Colon (tissue), 2 donors: ENCODE results near the gene VPS13D.

Source experiments
- FAIRE-seq: peaks from 2 replicates; lab custom pipeline; 2012; peaks lifted over from hg19 to GRCh38; lab: Jason Lieb, UNC
- donor health status: control.
- donor health status: control.

Gene VPS13D

GRCh38 chr1:12405325-12406210, 175.7 kb downstream of the VPS13D start:
- no peak for FAIRE-seq

- no peak for FAIRE-seq
Measured at GRCh38 chr1:12406211-12407021, 176.6 kb downstream of the VPS13D start.

- no peak for FAIRE-seq
Measured at GRCh38 chr1:12407050-12407961, 177.5 kb downstream of the VPS13D start.

- no peak for FAIRE-seq
Measured at GRCh38 chr1:12407962-12408454, 178.2 kb downstream of the VPS13D start.

- no peak for FAIRE-seq
Measured at GRCh38 chr1:12408662-12409061, 178.8 kb downstream of the VPS13D start.

GRCh38 chr1:12409681-12410080, 179.9 kb downstream of the VPS13D start:
- FAIRE-seq, result no peak

- no peak for FAIRE-seq
Measured at GRCh38 chr1:12410351-12410750, 180.5 kb downstream of the VPS13D start.

GRCh38 chr1:12411098-12411497, 181.3 kb downstream of the VPS13D start:
- no peak for FAIRE-seq

- FAIRE-seq, result no peak
Measured at GRCh38 chr1:12411747-12412146, 181.9 kb downstream of the VPS13D start.

- no peak for FAIRE-seq
Measured at GRCh38 chr1:12412439-12412838, 182.6 kb downstream of the VPS13D start.

GRCh38 chr1:12413664-12414410, 184.0 kb downstream of the VPS13D start:
- no peak for FAIRE-seq

GRCh38 chr1:12414444-12415018, 184.7 kb downstream of the VPS13D start:
- FAIRE-seq, result no peak

GRCh38 chr1:12415038-12415466, 185.2 kb downstream of the VPS13D start:
- no peak for FAIRE-seq

- no peak for FAIRE-seq
Measured at GRCh38 chr1:12416101-12416500, 186.3 kb downstream of the VPS13D start.

- FAIRE-seq, result no peak
Measured at GRCh38 chr1:12416744-12417143, 186.9 kb downstream of the VPS13D start.

GRCh38 chr1:12417389-12417788, 187.6 kb downstream of the VPS13D start:
- no peak for FAIRE-seq

- FAIRE-seq, result no peak
Measured at GRCh38 chr1:12420171-12420570, 190.3 kb downstream of the VPS13D start.

GRCh38 chr1:12422488-12422887, 192.7 kb downstream of the VPS13D start:
- no peak for FAIRE-seq

- no peak for FAIRE-seq
Measured at GRCh38 chr1:12424087-12424529, 194.3 kb downstream of the VPS13D start.

GRCh38 chr1:12424793-12425192, 195.0 kb downstream of the VPS13D start:
- no peak for FAIRE-seq

GRCh38 chr1:12426030-12426429, 196.2 kb downstream of the VPS13D start:
- FAIRE-seq, result no peak
